GM18861 (cell line): ENCODE data around the gene TRAF3IP1.

Source experiments
- ATAC-seq: cut with Tn5 transposase; IDR thresholded peaks from one replicate; pipeline ENCODE4 v1.9.1; 2021; ENCODE audit not compliant: unreplicated experiment

The TRAF3IP1 gene

GRCh38 chr2:238378230-238379095 is 58.1 kb downstream of the TRAF3IP1 start:
- ATAC-seq, result no peak

GRCh38 chr2:238379096-238379810 is 58.9 kb downstream of the TRAF3IP1 start:
- no peak for ATAC-seq

- ATAC-seq, result no peak
Observed at GRCh38 chr2:238380336-238380735, 60.0 kb downstream of the TRAF3IP1 start.

- ATAC-seq, result no peak
Observed at GRCh38 chr2:238380785-238381184, 60.5 kb downstream of the TRAF3IP1 start.

GRCh38 chr2:238381341-238382115 is 61.2 kb downstream of the TRAF3IP1 start:
- no peak for ATAC-seq

GRCh38 chr2:238382381-238382781 is 62.1 kb downstream of the TRAF3IP1 start:
- no peak for ATAC-seq

GRCh38 chr2:238383135-238383534 is 62.8 kb downstream of the TRAF3IP1 start:
- no peak for ATAC-seq

GRCh38 chr2:238383743-238384380 is 63.5 kb downstream of the TRAF3IP1 start:
- ATAC-seq, result no peak

- ATAC-seq, result no peak
Observed at GRCh38 chr2:238387332-238387731, 67.0 kb downstream of the TRAF3IP1 start.

- no peak for ATAC-seq
Observed at GRCh38 chr2:238388794-238389193, 68.5 kb downstream of the TRAF3IP1 start.

GRCh38 chr2:238389988-238390589 is 69.8 kb downstream of the TRAF3IP1 start:
- no peak for ATAC-seq

GRCh38 chr2:238391042-238391689 is 70.8 kb downstream of the TRAF3IP1 start:
- no peak for ATAC-seq

- ATAC-seq, result no peak
Observed at GRCh38 chr2:238396663-238397062, 76.3 kb downstream of the TRAF3IP1 start.

- ATAC-seq, result no peak
Observed at GRCh38 chr2:238397356-238397755, 77.0 kb downstream of the TRAF3IP1 start.

GRCh38 chr2:238398577-238398976 is 78.3 kb downstream of the TRAF3IP1 start:
- ATAC-seq, result no peak

- ATAC-seq, result no peak
Observed at GRCh38 chr2:238399094-238399493, 78.8 kb downstream of the TRAF3IP1 start.

- no peak for ATAC-seq
Observed at GRCh38 chr2:238401551-238401950, 81.2 kb downstream of the TRAF3IP1 start.

GRCh38 chr2:238403632-238404405 is 83.5 kb downstream of the TRAF3IP1 start:
- ATAC-seq, result no peak
